ENCODE data around the gene CNTNAP1. TPM values are rescaled to one million over a fixed set of nuclear protein-coding genes. Genes with fewer than 3 reads are reported as not detected.

The CNTNAP1 gene
- polyA plus RNA-seq, 1 experiment, result 90.6 TPM

- no peak overlapping the region for H3K4me3 ChIP-seq (ENCODE audit: low read depth, low read length)
- ChIA-PET POLR2A (no interaction called here), CTCF (interaction anchor here (0.6 to 2.8 kb wide), 4 partner anchors 9 to 157 kb away, joined by 3 to 17 read pairs (median 4); partner anchors contain the start of genes BECN1 and PLEKHH3)
- H3K36me3 ChIP-seq (ENCODE audit: control insufficient read depth, insufficient read depth, low read length), result peaks cover 33% of the 10 kb centered on the region
- no peak for DNase-seq (ENCODE audit: low read depth)
- no peak for TF ChIP-seq CTCF (IDR thresholded peaks at IDR 0.05; ENCODE audit: insufficient read depth, low read depth, low read length)
- H3K27me3 ChIP-seq (ENCODE audit: control insufficient read depth, insufficient read depth, low read length), result no peaks in the 10 kb centered on the region
Measured at GRCh38 chr17:42667088-42667951, 15.0 kb upstream of the CNTNAP1 start.

- DNase-seq (ENCODE audit: low read depth), result no peak
- Histone ChIP-seq H3K27me3 (ENCODE audit: control insufficient read depth, insufficient read depth, low read length) (no peaks in the 10 kb centered on the region), H3K4me3 (ENCODE audit: low read depth, low read length) (no peak overlapping the region), H3K36me3 (ENCODE audit: control insufficient read depth, insufficient read depth, low read length) (peaks cover 41% of the 10 kb centered on the region)
- no peak for TF ChIP-seq CTCF (IDR thresholded peaks at IDR 0.05; ENCODE audit: insufficient read depth, low read depth, low read length)
- ChIA-PET POLR2A (interaction anchor here (0.6 kb wide), 1 partner anchor 349 kb away, joined by 15 read pairs; no protein-coding TSS in a partner anchor), CTCF (no interaction called here)
Measured at GRCh38 chr17:42669705-42669976, 12.7 kb upstream of the CNTNAP1 start.

- Histone ChIP-seq H3K4me3 (ENCODE audit: low read depth, low read length) (no peak overlapping the region), H3K36me3 (ENCODE audit: control insufficient read depth, insufficient read depth, low read length) (peaks cover 41% of the 10 kb centered on the region), H3K27me3 (ENCODE audit: control insufficient read depth, insufficient read depth, low read length) (no peaks in the 10 kb centered on the region)
- no peak for TF ChIP-seq CTCF (IDR thresholded peaks at IDR 0.05; ENCODE audit: insufficient read depth, low read depth, low read length)
- CTCF ChIA-PET, result interaction anchor here (1.8 kb wide), 1 partner anchor 92 kb away, joined by 11 read pairs; the partner anchor contains the start of gene PSMC3IP
- POLR2A ChIA-PET, result no interaction called here
- DNase-seq (ENCODE audit: low read depth), result no peak
Measured at GRCh38 chr17:42669977-42670788, 12.1 kb upstream of the CNTNAP1 start.

- Histone ChIP-seq H3K4me3 (ENCODE audit: low read depth, low read length) (no peak overlapping the region), H3K27me3 (ENCODE audit: control insufficient read depth, insufficient read depth, low read length) (no peaks in the 10 kb centered on the region), H3K36me3 (ENCODE audit: control insufficient read depth, insufficient read depth, low read length) (peaks cover 39% of the 10 kb centered on the region)
- DNase-seq (ENCODE audit: low read depth), result no peak
- POLR2A ChIA-PET, result no interaction called here
- CTCF ChIA-PET, result interaction anchor here (1.2 to 1.8 kb wide), 2 partner anchors 9 to 93 kb away, joined by 3 to 11 read pairs; partner anchors contain the start of gene PSMC3IP
- TF ChIP-seq CTCF (IDR thresholded peaks at IDR 0.05; ENCODE audit: insufficient read depth, low read depth, low read length), result no peak
Measured at GRCh38 chr17:42670789-42671657, 11.3 kb upstream of the CNTNAP1 start.
